GM15510 (cell line): ENCODE results near the gene IL1A.

Experiments
- POLR2A ChIP-seq: IDR thresholded peaks from 3 replicates; pipeline ENCODE4 v1.6.1; 2011; ENCODE audit warnings: borderline replicate concordance; ENCODE audit not compliant: insufficient read length; ENCODE audit errors: extremely low read depth

IL1A gene

GRCh38 chr2:112733871-112734270 is 50.4 kb downstream of the IL1A start:
- TF ChIP-seq POLR2A: no peak

GRCh38 chr2:112733456-112733855 is 50.8 kb downstream of the IL1A start:
- TF ChIP-seq POLR2A: no peak

- no peak for TF ChIP-seq POLR2A
Measured at GRCh38 chr2:112731479-112731878, 52.8 kb downstream of the IL1A start.

- no peak for TF ChIP-seq POLR2A
Measured at GRCh38 chr2:112730791-112731190, 53.5 kb downstream of the IL1A start.

- no peak for TF ChIP-seq POLR2A
Measured at GRCh38 chr2:112730216-112730615, 54.1 kb downstream of the IL1A start.

- TF ChIP-seq POLR2A: no peak
Measured at GRCh38 chr2:112728378-112729175, 55.7 kb downstream of the IL1A start.

GRCh38 chr2:112728029-112728362 is 56.3 kb downstream of the IL1A start:
- no peak for TF ChIP-seq POLR2A

- no peak for TF ChIP-seq POLR2A
Measured at GRCh38 chr2:112727276-112728028, 56.8 kb downstream of the IL1A start.

- TF ChIP-seq POLR2A: peak; percentile 15
Measured at GRCh38 chr2:112726487-112727190, 57.7 kb downstream of the IL1A start.

- no peak for TF ChIP-seq POLR2A
Measured at GRCh38 chr2:112725545-112726457, 58.5 kb downstream of the IL1A start.

- TF ChIP-seq POLR2A: no peak
Measured at GRCh38 chr2:112724591-112725525, 59.4 kb downstream of the IL1A start.

GRCh38 chr2:112723995-112724394 is 60.3 kb downstream of the IL1A start:
- TF ChIP-seq POLR2A: no peak
